NCI-H1436 treated with DMSO at 0.1 percent for 48 hours (cell line): Measurements from ENCODE around the gene ATP11B.

Experiments
- DNase-seq: peaks from one replicate; lab custom pipeline; 2025; lab: John Stamatoyannopoulos, UW

Gene ATP11B

DNA sequence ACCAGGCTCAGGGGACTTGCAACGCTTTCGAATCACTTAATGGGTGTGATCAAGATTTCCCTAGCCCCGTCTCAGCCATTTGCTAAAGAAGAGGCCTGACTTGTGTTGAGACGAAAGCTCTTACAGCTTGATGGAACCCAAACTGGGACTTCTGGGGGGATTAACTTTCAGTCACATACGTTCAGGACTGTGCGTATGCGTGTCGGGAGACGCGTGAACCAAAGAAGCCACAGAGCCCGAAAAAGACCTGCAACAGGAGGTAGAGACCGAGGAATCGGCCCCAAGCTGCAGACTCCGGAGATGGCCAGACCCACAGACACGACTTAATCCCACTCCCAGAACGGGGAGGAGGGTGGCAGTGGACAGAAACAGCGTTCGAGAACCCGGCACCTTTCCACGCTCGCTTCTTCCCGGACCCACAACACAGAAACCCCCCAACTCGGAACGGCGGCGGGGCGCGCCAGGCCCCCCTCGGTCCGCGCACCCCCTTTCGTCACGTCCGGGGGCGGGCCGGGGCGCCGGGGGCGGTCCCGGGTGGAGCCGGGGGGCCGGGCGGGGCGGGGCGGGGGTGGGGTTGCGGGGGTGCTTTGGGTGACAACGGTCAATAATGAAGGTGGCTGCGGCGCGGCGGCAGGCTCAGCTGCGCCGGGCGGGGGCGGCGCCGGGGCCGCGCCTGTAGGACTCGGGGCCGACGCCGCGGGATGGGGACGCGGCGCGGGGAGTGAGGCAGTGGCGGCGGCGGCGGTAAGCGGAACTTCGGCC lies at the start of gene ATP11B:
Gene ATP11B (plus strand): TSS at position 604 of the 762 bp plus-strand sequence. CDS start 256 bp downstream, outside the sequence.
- peak; percentile 43 for DNase-seq

DNA sequence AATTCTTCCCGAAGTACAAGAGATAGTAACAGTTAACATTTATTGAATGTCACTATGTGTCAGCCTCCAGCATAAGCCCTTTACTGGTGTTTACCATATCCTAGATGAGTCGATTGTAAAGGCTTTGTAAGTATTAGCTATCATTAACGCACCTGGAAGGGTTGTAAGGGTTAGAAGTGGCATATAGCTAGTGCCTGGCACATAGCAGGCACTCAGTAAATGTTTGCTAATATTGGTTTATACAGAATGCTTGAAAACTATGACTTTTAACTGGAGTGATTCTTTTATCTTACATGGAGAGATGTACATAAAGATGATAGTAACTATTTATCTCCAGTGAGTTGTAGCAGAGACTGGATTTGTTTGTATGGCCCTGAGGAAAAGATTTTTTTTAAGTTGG lies 46.3 kb upstream of the ATP11B start:
- no peak for DNase-seq

DNA sequence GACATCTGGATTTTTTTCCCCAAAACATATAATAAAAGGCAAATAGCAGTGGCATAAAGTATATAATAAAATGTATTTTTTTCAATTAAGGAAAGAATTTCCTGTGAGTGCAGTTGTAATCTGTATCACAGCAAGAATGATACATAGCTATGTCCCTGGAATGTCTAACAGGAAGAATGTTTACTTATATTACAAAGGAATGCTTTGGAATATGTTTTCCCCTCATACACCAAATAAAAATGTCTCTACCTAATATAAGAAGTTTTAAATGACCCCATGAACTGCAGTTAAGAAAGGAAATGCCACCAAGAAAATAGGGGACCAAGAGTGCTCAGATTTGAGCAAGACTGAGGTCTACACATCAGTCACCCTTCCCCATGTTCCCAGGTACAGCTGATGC lies 38.0 kb upstream of the ATP11B start:
- no peak for DNase-seq

DNA sequence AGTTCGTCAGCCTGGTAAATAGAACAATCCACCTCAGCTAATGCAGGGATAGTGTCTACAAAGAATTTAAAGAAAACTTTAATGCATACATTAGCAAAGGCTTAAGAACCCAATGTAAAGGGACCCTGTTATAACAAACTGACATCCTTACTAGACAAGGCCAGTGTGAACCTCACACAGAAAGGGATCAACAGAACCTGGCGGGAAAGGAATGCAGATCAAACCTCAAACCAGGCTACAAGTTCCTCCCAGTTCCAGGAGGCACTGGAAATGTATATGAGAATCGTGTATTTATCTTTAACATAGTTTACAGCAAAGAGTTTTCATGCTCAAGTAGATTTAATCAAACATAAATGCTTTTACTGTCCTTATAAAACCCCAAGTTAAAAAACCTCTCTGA lies 37.6 kb upstream of the ATP11B start:
- no peak for DNase-seq

DNA sequence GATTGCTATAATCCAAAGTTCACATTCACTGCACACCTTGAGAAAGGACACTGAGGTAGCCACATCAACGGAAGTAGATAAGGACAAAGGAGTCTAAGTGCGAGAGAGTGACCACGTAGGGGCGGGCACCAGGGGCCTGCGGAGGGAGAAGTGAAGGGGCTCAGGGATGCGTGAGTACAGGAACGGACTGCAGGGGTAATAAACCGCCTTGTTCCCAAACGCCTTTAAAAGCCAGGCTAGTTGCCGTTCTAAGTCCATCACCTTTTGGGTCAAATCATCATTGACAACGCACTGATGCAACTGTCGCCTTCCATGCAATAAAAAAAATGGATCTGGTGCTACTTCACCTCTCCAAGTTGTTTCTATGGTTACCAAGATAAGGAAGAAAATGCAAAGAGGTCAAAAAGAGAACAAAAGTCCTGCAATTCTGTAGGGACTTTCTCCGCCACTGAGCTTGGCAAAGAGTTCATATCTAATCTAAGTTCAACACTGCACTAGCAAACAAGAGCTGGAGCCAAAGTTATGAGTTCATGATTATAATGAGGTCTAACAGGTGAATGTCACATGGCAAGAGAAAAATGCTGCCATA lies 32.6 kb upstream of the ATP11B start:
- DNase-seq = no peak

DNA sequence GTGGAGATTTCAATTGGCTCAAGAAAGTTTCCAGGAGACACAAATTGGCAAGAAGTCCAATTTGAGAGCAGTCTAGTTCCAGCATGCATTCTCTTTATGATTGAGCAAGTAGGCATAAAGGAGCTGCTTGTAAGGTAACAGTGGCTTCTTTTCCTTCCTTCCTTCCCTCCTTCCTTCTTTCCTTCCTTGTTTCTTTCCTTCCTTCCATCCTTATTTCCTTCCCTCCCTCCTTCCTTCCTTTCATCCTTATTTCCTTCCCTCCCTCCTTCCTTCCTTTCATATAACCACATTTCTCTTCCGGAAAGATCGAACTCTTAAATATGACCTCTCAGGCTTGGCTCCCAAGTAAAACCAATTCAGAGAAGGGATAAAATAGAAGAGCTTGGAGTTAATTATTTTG lies 29.4 kb upstream of the ATP11B start:
- no peak for DNase-seq

DNA sequence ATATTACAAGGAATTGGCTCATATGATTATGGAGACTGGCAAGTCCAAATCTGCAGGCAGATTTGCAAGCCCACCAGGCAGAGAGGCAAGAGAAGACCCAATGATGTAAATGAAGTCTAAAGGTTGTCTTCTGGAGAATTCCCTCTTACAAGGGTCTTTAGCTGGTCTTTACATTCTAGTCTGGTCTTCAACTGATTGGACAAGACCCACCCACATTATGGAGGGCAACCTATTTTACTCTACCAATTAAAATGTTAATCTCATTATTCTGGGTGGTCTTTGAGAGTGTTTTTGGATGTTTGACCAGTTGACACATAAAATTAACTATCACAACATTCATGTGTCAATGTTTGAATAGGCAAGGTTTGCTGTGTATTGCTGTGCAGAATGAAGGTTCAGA lies 28.0 kb upstream of the ATP11B start:
- DNase-seq = no peak

DNA sequence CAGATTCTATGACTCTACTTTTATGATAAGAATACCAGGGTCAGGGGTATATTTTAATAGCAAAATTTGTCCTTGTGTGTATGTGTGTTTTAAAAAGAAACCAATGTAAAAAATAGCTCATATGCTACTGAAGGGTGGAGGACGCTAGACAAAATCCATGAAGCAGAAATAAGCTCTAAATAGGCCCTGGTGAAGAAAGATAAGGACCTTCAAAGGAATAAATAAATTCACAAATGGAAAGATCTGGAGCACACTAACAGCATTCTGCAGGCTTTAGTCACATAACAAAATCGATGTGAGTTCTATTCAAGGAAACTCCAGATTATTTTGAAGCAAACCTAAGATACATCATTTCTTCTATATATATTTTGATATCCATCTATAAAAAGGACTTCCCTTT lies 27.2 kb upstream of the ATP11B start:
- no peak for DNase-seq

DNA sequence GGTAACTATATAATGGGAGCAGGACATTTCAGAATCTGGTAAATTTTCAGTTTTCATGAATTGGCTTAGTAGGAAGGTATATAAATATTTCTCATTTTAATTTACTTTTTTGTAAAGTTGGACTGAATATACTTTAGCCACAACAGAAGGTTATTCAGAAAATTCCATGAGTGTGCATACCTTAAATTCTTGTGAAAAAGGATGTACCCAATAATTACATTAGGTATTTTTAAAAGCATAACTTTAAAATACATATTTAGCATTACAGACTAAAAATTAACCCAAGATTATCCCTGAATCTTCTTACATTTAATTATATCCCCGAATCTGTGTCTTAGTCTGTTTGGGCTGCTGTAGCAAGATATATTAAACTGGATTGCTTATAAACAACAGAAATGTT lies 24.9 kb upstream of the ATP11B start:
- DNase-seq = no peak

DNA sequence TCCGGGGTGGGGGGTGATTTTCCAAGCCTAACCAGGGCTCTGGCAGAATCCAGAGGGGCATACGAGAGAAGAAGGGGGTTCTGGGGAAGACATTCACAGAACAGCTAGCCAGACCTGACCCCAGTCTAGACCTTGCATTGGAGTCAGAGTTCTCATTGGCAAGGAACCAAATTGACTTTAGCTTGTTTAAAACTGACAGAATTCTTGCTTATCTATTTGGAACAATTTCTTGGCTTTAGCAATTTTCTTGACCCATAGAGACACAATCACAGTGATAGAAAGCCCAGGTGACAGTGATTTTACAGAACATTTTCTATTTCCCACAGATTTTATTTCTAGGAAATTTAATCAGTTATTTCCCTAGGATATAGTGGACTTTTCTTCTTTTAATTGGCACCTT lies 23.6 kb upstream of the ATP11B start:
- DNase-seq = no peak

DNA sequence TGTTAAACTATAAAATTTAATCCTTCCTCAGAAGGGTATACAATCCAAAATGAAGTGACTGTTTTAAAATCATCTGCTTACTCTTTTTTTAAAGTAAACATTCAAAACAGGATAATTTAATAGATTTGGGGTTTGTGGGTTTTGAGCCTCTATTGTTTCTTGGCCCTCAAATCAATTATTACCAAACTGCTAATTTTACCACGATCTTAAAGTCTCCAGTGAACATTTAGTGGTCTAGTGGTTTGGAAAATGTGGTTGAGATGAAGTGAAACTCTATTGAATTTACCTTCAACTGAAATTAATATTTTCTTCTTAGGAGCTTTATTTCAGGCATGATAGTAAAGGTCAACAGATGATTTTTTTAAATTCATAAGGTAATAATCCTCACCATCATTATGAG lies 11.2 kb upstream of the ATP11B start:
- DNase-seq = no peak

DNA sequence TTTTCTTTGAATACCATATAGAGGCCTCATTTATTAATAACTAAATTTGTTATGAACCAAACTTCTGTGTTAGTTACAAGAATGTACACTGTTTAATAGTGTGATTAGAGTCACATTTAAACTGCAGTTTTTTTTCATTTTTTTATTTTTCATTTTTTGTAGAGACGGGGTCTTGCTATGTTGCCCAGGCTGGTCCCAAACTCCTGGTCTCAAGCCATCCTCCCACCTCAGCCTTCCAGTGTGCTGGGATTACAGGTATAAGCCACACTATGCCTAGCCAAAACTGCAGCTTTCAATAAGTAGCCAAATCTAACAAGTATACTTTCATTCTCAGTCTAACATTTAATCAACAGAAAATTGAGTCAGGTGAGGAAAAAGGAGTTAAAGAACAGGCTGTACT lies 10.2 kb upstream of the ATP11B start:
- no peak for DNase-seq

DNA sequence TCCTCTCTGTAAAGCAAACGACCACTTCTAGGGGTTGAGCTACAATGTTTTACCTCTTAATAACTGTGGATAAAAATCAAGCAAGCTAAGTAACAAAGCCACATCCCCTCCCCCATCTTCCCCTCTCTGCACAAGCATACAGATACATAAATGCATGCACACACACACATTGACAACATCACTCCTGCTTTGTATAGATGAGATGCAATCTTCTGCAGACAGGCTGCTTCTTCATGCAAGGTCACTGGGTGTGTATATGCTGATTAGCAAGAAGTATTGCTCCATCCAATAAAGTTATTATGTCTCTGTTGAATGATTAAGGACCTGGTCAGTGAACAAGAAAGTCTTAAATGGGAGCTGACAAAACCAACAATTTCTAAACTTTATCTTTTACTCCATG lies 8.8 kb upstream of the ATP11B start:
- DNase-seq = no peak

DNA sequence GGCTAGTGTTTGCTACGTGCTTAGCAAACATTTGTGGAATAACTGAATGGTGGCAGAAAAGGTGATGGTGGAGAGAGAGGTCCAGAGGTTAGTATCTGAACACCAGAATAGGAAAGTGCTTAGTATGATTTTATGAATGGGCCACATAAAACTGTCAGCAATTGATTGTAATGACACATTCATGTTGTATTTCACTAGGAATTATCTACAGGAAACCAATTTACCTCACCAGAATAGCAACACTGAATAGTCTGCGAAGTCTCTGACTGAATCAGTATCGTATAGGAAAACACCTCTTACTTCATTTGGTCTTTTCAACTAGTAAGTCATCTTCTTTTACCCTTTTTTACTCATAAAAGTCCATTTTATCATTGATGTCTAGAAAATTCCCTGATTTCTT lies 8.2 kb upstream of the ATP11B start:
- no peak for DNase-seq

DNA sequence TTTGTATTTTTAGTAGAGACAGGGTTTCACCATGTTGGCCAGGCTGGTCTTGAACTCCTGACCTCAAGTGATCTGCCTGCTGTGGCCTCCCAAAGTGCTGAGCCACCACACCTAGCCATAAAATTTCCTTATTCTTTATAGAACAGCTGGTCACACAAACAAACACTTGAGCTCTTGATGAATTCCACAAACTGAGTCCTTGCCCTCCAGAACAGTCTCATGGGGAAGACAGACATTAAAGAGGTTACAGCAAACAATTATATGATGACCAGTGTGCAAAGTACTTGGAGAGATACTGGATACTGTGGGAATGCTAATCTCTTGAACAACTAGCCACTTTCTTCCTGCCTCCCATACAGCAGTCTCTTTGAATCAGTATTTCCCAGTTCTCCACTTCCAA lies 7.5 kb upstream of the ATP11B start:
- DNase-seq = no peak

DNA sequence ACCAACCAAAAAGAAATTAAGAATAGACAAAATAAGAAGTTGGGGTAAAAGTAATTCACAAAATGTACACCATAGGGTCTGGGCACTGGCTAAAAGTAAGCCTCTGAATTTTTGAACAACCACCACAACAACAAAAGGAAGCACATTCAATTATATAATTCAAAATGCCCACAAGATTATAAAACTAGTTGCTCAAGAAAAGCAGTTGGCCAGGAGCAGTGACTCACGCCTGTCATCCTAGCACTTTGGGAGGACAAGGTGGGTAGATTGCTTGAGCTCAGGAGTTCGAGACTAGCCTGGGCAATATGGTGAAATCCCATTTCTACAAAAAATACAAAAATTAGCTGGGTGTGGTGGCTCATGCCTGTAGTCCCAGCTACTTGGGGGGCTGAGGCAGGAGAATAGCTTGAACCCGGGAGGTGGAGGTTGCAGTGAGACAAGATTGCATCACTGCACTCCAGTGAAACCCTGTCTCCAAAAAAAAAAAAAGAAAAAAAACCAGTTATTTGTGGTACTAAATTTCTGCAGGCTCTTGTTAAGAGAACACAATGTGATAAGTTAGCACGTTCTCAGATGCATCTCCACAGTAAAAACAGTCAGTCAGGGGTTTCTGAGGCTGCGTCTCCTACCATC lies 6.6 kb upstream of the ATP11B start:
- DNase-seq = no peak

DNA sequence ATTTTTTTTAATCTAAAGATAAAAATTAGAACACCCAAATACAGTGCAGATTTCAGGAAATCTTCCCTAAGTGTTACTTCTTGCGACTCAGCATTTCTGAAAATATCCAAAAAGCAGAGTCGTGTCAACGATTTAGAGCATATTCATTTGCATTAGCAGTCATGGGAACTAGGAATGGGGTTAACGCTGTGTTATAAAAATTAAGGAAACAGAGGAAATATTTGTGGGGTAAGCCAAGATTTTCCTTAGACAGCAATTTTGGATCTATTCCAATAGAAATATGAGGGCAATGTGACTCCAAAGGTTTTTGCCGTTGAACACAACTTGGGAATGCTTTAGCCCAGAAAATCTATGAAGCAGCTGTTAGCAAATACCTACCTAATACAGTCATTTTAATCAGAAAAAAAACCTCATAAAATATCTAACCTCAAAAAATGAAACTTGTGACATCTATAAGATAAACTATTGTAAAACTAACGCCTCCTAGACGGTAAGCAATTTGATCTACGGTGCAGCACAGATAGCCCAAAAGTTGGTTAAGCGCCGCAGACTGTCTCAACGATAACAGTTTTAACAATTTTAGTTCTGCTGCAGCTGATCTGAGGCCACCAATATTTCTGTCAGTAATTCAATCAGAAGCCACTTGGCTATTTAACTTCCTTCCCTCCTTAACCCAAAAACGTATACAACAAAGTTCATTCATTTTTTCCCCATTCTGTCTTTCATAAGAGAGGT lies 5.8 kb upstream of the ATP11B start:
- DNase-seq = no peak

DNA sequence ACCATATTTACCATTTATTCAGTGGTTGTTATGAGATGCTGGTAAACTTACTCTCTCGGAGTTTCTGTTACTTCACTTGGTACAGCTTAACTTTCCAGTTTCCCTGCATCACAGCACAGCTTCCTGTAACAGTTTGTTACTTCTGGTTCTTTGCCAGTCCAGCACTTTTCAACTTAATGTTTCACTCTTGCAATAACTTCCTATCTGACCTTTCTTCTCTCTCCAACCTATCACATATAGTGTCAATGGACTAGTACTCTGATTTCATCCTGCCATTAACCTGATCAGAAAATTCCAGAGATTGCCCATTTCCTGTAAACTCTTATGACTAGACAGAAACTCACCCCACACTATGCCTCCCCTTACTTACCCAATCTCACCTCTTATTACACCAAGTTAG lies 3.9 kb upstream of the ATP11B start:
- DNase-seq = no peak

DNA sequence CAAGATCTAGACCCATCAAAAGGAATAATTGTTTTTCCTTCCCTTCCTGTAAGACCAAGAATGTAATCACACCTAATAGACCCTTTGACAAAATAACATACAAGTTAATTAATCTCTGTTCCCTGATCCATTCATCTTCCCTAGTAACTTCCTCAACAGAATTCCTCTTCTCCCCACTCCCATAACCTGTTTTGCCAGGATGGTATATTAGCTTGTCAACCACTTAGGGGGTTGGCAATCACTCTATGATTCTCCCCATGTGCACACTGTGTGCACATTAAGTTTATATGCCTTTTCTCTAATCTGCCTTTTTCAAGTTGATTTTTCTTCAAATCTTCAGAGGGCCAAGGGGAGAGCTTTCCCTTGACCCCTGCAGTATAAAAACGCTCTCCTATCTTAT lies 2.7 kb upstream of the ATP11B start:
- DNase-seq = no peak

DNA sequence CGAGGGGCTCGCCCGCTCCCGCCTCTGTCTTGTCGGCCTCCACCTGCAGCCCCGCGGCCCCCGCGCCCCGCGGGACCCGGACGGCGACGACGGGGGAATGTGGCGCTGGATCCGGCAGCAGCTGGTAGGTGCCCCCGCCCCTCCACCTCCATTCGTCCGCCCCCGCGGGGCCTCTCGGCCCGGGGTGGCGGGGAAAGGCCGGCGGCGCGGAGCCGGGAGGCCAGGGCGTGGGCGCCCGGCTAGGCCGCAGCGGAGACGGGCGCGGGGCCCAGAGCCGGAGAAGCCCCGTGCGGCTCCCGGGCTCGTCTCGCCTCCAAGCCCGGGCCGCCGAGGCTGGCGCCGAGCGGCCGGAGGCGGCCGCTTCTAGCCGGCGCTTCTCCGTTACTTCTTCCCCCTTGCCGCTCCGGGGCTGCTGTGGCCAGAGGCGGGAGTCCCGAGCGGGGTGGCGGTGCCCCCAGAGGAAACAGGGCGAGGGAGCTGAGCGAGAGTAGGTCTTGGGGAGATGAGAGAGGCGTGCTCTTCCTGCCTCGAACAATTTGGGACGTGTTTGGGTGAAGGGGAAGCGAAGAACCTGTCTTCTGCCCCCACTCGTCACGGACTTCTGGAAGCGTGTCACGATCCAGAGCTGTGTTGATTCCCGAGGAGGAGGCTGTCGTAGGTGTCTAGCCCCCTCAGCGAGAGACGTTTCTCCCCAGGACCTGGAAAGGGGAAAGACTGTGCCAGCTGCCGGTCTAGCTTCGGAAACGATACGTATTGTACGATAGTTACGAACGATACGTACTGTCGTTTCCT lies 555 bp downstream of the ATP11B start:
- DNase-seq = no peak

DNA sequence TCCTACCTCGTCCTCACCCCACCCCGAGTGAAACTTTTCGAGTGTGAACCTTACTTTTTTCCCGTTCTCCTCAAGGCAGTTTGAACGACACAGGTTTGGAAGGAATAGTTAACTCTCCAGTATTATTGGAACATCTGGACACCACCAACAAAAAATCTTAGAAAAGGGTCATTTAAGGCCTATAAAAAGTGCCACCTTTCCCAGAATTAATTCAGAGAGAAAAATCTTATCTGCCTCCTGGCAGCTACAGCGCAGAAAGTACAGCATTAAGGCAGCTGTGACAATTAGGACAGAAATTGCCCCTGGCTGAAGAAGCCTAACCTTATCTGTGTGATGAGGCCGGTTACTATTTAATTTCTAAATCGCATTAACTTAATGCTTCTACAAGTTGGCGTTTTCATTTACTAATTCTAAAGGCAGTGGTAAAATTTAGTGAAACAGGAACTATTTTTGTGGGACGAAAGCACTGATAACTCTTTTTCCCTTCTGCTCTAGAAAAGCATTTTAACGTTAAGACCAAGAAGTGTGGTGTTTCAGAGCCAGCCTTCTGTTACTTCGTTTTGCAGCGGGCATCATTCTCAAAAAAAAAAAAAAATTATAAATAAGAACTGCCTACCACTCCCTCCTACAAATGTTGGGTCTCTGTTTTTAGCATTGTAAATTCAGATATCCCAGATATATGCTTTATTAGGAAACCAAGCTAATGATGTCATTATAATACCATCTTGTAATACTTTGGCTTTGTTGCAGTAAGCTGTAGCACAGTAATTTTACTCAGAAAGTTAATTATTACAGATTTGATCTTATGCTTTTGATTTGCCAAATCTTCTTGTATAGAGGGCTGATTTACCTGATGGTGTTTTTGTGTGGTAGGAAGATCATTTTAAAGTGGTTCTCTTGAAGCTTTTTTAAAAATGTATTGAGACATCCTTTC lies 1.4 kb downstream of the ATP11B start:
- DNase-seq = no peak
